Fibroblast of lung (primary cell): Measurements from ENCODE around the gene ACP1.

ENCODE experiments used
- EZH2 ChIP-seq: IDR thresholded peaks from 2 replicates; pipeline ENCODE4 v1.5.1; 2012; ENCODE audit warnings: low read length, control low read depth, mild to moderate bottlenecking; ENCODE audit errors: missing control alignments
- TF ChIP-seq, protein P1 (sequence below), 2 donors: IDR thresholded peaks in 1 of 2; conservative IDR thresholded peaks in 1 of 2; 1 replicate in 1 of 2; 2 replicates in 1 of 2; pipeline ENCODE4 v1.5.1; 2011 to 2012; ENCODE audit warnings: low read length in 2 of 2, control low read depth in 1 of 2, inconsistent platforms in 1 of 2, low read depth in 1 of 2, mild to moderate bottlenecking in 1 of 2

DNA sequence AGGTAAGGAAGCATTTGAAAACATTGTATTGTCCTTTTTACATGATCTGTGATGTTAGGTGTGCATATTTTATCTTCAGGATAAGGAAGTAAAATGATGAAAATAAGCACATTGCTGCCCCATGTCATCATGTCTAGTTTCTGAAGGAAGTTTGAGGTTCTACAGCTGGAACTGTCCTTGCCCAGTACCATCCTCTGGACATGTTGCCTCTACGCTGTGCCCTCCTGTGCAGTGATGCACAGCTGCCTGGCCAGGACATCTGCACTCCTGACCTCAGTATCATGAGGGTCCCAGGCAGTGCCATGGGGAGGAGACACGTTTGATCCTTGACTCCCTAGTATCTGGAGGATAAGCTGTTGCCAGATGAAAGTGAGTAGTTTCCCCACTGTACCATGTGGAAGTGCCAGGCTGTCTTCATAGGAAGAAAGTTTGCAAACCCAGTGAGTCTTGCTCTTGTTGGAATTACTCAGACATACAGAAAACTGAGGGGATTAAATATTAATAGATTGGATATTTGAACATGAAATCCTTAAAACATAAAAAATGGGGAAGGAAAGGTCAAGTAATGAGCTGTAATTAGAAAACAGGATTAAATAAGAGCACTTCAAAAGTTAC lies 13.7 kb downstream of the ACP1 start:
- TF ChIP-seq, protein P1, sequence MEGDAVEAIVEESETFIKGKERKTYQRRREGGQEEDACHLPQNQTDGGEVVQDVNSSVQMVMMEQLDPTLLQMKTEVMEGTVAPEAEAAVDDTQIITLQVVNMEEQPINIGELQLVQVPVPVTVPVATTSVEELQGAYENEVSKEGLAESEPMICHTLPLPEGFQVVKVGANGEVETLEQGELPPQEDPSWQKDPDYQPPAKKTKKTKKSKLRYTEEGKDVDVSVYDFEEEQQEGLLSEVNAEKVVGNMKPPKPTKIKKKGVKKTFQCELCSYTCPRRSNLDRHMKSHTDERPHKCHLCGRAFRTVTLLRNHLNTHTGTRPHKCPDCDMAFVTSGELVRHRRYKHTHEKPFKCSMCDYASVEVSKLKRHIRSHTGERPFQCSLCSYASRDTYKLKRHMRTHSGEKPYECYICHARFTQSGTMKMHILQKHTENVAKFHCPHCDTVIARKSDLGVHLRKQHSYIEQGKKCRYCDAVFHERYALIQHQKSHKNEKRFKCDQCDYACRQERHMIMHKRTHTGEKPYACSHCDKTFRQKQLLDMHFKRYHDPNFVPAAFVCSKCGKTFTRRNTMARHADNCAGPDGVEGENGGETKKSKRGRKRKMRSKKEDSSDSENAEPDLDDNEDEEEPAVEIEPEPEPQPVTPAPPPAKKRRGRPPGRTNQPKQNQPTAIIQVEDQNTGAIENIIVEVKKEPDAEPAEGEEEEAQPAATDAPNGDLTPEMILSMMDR (conservative IDR thresholded peaks at IDR 0.05 in 1 of 2, IDR thresholded peaks at IDR 0.05 in 1 of 2; ENCODE audit: low read depth in 1 of 2, low read length in 2 of 2): no peak
- TF ChIP-seq EZH2: no peak
